Endothelial cell (in vitro differentiated cells): ENCODE results near the gene CLN3. TPM values are rescaled to one million over a fixed set of nuclear protein-coding genes. Genes with fewer than 3 reads are reported as not detected.

ENCODE experiments used
- DNase-seq: peaks from one replicate; pipeline ENCODE4 v3.0.0; 2021; ENCODE audit warnings: low spot score
- H3K27ac Mint-ChIP-seq: one replicate; pipeline ENCODE4 v1.8.0; 2021; ENCODE audit warnings: mixed read lengths, inconsistent platforms; ENCODE audit not compliant: unreplicated experiment
- H3K27me3 Mint-ChIP-seq: one replicate; pipeline ENCODE4 v1.8.0; 2021; ENCODE audit warnings: mild to moderate bottlenecking, moderate library complexity, mixed read lengths, inconsistent platforms; ENCODE audit not compliant: unreplicated experiment
- H3K36me3 Mint-ChIP-seq: one replicate; pipeline ENCODE4 v1.8.0; 2021; ENCODE audit warnings: mild to moderate bottlenecking, low read depth, mixed read lengths, inconsistent platforms; ENCODE audit not compliant: unreplicated experiment
- H3K4me1 Mint-ChIP-seq: one replicate; pipeline ENCODE4 v1.8.0; 2021; ENCODE audit warnings: mild to moderate bottlenecking, mixed read lengths, inconsistent platforms; ENCODE audit not compliant: unreplicated experiment
- H3K4me3 Mint-ChIP-seq: one replicate; pipeline ENCODE4 v1.8.0; 2021; ENCODE audit warnings: mild to moderate bottlenecking, mixed read lengths, inconsistent platforms; ENCODE audit not compliant: unreplicated experiment
- H3K9me3 Mint-ChIP-seq: one replicate; pipeline ENCODE4 v1.8.0; 2021; ENCODE audit warnings: mixed read lengths, inconsistent platforms; ENCODE audit not compliant: unreplicated experiment
- CTCF ChIP-seq: fragments of 200-600 bp; sonication (generic); IDR thresholded peaks from one replicate; pipeline ENCODE4 v1.5.0; 2021; ENCODE audit warnings: antibody characterized with exemption; ENCODE audit not compliant: unreplicated experiment
- total RNA-seq: library from RNA; stranded (reverse); fragmentation: NEBNext Ultra II Directional; extraction: Animal tissue kit (Norgen Biotek cat#: 25700); gene quantifications from one replicate; pipeline ENCODE4 v1.2.1, GENCODE V29; 2021; ENCODE audit not compliant: unreplicated experiment

CLN3 gene
- total RNA-seq, 1 donor from 2014 or later = 33.6 TPM

GRCh38 chr16:28513484-28514181, 21.8 kb upstream of the CLN3 start:
- Mint-ChIP-seq H3K4me3 (no peak overlapping the region), H3K27me3 (no peaks in the 10 kb centered on the region), H3K27ac (no peak overlapping the region), H3K9me3 (no peaks in the 10 kb centered on the region), H3K4me1 (no peaks in the 10 kb centered on the region), H3K36me3 (no peaks in the 10 kb centered on the region)
- DNase-seq = no peak
- no peak for TF ChIP-seq CTCF

- no peak for TF ChIP-seq CTCF
- H3K27me3 Mint-ChIP-seq = no peaks in the 10 kb centered on the region
- H3K27ac Mint-ChIP-seq = no peak overlapping the region
- no peaks in the 10 kb centered on the region for H3K9me3 Mint-ChIP-seq
- DNase-seq = no peak
- H3K4me3 Mint-ChIP-seq = no peak overlapping the region
- H3K4me1 Mint-ChIP-seq = no peaks in the 10 kb centered on the region
- H3K36me3 Mint-ChIP-seq = no peaks in the 10 kb centered on the region
These were observed 20.2 kb upstream of the CLN3 start for GRCh38 chr16:28511801-28512789.

GRCh38 chr16:28511031-28511430, 19.2 kb upstream of the CLN3 start:
- Mint-ChIP-seq H3K27ac (no peak overlapping the region), H3K27me3 (peaks cover 2% of the 10 kb centered on the region), H3K4me3 (no peak overlapping the region), H3K36me3 (no peaks in the 10 kb centered on the region), H3K9me3 (no peaks in the 10 kb centered on the region), H3K4me1 (peaks cover 3% of the 10 kb centered on the region)
- no peak for TF ChIP-seq CTCF
- DNase-seq = no peak

- no peak for TF ChIP-seq CTCF
- H3K4me1 Mint-ChIP-seq = peaks cover 3% of the 10 kb centered on the region
These were observed 13.7 kb upstream of the CLN3 start for GRCh38 chr16:28505489-28506137.

More at GRCh38 chr16:28505489-28506137, 13.7 kb upstream of the CLN3 start:
- Mint-ChIP-seq H3K27ac (no peak overlapping the region), H3K27me3 (peaks cover 4% of the 10 kb centered on the region), H3K36me3 (no peaks in the 10 kb centered on the region), H3K4me3 (no peak overlapping the region), H3K9me3 (no peaks in the 10 kb centered on the region)
- no peak for DNase-seq
